H1 (cell line): ENCODE data around the gene AHSG.

Experiments used
- CEBPB ChIP-seq: IDR thresholded peaks from 2 replicates; pipeline ENCODE4 v1.6.1; 2012; ENCODE audit warnings: low read depth, low read length
- CTCF ChIP-seq, 3 experiments: IDR thresholded peaks; 1 replicate in 2 of 3; 2 replicates in 1 of 3; pipeline versions ENCODE4 v1.5.1 to v1.6.1; 2011; ENCODE audit warnings: low read length in 3 of 3, mild to moderate bottlenecking in 3 of 3, inconsistent platforms in 2 of 3, low read depth in 1 of 3, moderate library complexity in 1 of 3; ENCODE audit not compliant: insufficient read depth in 1 of 3; ENCODE audit errors: control extremely low read depth in 1 of 3
- JUND ChIP-seq: IDR thresholded peaks from 2 replicates; pipeline ENCODE4 v1.6.1; 2011; ENCODE audit warnings: mild to moderate bottlenecking, improper control_type of control experiment, low read length
- KDM1A ChIP-seq: fragments of 200-600, 300-600 bp; sonication (generic); IDR thresholded peaks from 2 replicates; pipeline ENCODE4 v1.7.1; 2016; ENCODE audit warnings: mild to moderate bottlenecking, low read length, borderline replicate concordance
- MAX ChIP-seq: IDR thresholded peaks from 2 replicates; pipeline ENCODE4 v1.6.1; 2012; ENCODE audit warnings: inconsistent platforms
- POLR2AphosphoS5 ChIP-seq: IDR thresholded peaks from 2 replicates; pipeline ENCODE4 v1.6.1; 2011; ENCODE audit warnings: low read depth, low read length
- RNF2 ChIP-seq: fragments of 200-900, 300-1000 bp; sonication (generic); IDR thresholded peaks from 2 replicates; pipeline ENCODE4 v1.7.1; 2016; ENCODE audit warnings: borderline replicate concordance, low read depth, mild to moderate bottlenecking, antibody characterized with exemption, low read length; ENCODE audit not compliant: poor library complexity, severe bottlenecking; ENCODE audit errors: missing control alignments
- SIN3A ChIP-seq, 2 experiments: IDR thresholded peaks in 1 of 2; conservative IDR thresholded peaks in 1 of 2; 2 replicates each; pipeline ENCODE4 v1.6.1; 2011 to 2012; ENCODE audit warnings: low read length in 2 of 2, improper control_type of control experiment in 1 of 2, low read depth in 1 of 2, mild to moderate bottlenecking in 1 of 2
- SP1 ChIP-seq: IDR thresholded peaks from 2 replicates; pipeline ENCODE4 v1.6.1; 2011; ENCODE audit warnings: low read depth, low read length
- TAF1 ChIP-seq: IDR thresholded peaks from 2 replicates; pipeline ENCODE4 v1.6.1; 2011; ENCODE audit warnings: mild to moderate bottlenecking, low read depth, low read length
- YY1 ChIP-seq: IDR thresholded peaks from 2 replicates; pipeline ENCODE4 v1.6.1; 2011; ENCODE audit warnings: low read depth, mild to moderate bottlenecking, low read length

GRCh38 chr3:186663361-186664118, 50.7 kb downstream of the AHSG start:
- TF ChIP-seq KDM1A (no peak), RNF2 (no peak), SP1 (no peak), CEBPB (no peak), JUND (no peak), MAX (no peak), SIN3A (conservative IDR thresholded peaks at IDR 0.05 in 1 of 2, IDR thresholded peaks at IDR 0.05 in 1 of 2; ENCODE audit: low read depth in 1 of 2, low read length in 2 of 2) (no peak), CTCF (IDR thresholded peaks at IDR 0.05; ENCODE audit: control extremely low read depth in 1 of 3, insufficient read depth in 1 of 3, low read depth in 1 of 3, low read length in 3 of 3) (no peak), POLR2AphosphoS5 (no peak), TAF1 (no peak), YY1 (no peak)
